MM.1S (cell line): ENCODE results near the gene TRIM28.

Experiments used
- DNase-seq: peaks from one replicate; pipeline ENCODE4 v3.0.0-alpha.2; 2015
- H2AFZ ChIP-seq: fragments of 300-600 bp; sonication (generic); 2 replicates; pipeline ENCODE4 v1.6.0; 2016; ENCODE audit warnings: antibody characterized with exemption, low read length
- H3F3A ChIP-seq: fragments of 300-600 bp; sonication (generic); 2 replicates; pipeline ENCODE4 v1.6.1; 2016; ENCODE audit warnings: mild to moderate bottlenecking, antibody characterized with exemption, low read length, moderate library complexity, mixed read lengths; ENCODE audit not compliant: insufficient read depth
- H3K27ac ChIP-seq: fragments of 300-600 bp; sonication (generic); 2 replicates; pipeline ENCODE4 v1.5.1; 2016; ENCODE audit warnings: mild to moderate bottlenecking, low read length
- H3K27me3 ChIP-seq: fragments of 300-600 bp; sonication (generic); replicated peaks from 2 replicates; pipeline ENCODE4 v1.6.0; 2016; ENCODE audit warnings: low read length; ENCODE audit not compliant: insufficient read depth
- H3K36me3 ChIP-seq: fragments of 300-600 bp; sonication (generic); replicated peaks from 2 replicates; pipeline ENCODE4 v1.6.1; 2016; ENCODE audit warnings: mild to moderate bottlenecking, low read length, mixed read lengths; ENCODE audit not compliant: insufficient read depth
- H3K4me1 ChIP-seq: fragments of 300-600 bp; sonication (generic); 2 replicates; pipeline ENCODE4 v1.6.1; 2016; ENCODE audit warnings: low read length, mixed read lengths
- H3K4me2 ChIP-seq: fragments of 300-600 bp; sonication (generic); 2 replicates; pipeline ENCODE4 v1.6.0; 2016; ENCODE audit warnings: low read depth, low read length
- H3K4me3 ChIP-seq: fragments of 300-600 bp; sonication (generic); 2 replicates; pipeline ENCODE4 v1.5.1; 2016; ENCODE audit warnings: low read length, mixed read lengths
- H3K79me2 ChIP-seq: fragments of 300-600 bp; sonication (generic); 2 replicates; pipeline ENCODE4 v1.6.1; 2016; ENCODE audit warnings: mixed run types, low read length, mixed read lengths
- H3K9ac ChIP-seq: fragments of 300-600 bp; sonication (generic); 2 replicates; pipeline ENCODE4 v1.6.1; 2016; ENCODE audit warnings: low read length, mixed read lengths
- H3K9me2 ChIP-seq: fragments of 300-600 bp; sonication (generic); replicated peaks from 2 replicates; pipeline ENCODE4 v1.6.1; 2016; ENCODE audit warnings: mild to moderate bottlenecking, low read length, mixed read lengths; ENCODE audit not compliant: insufficient read depth
- H3K9me3 ChIP-seq: fragments of 300-600 bp; sonication (generic); replicated peaks from 2 replicates; pipeline ENCODE4 v1.6.1; 2016; ENCODE audit warnings: mild to moderate bottlenecking, low read length, mixed read lengths; ENCODE audit not compliant: insufficient read depth
- H4K20me1 ChIP-seq: fragments of 300-600 bp; sonication (generic); 2 replicates; pipeline ENCODE4 v1.6.1; 2016; ENCODE audit warnings: mild to moderate bottlenecking, low read length, moderate library complexity, mixed read lengths; ENCODE audit not compliant: insufficient read depth
- CTCF ChIP-seq: fragments of 300-600 bp; sonication (generic); IDR thresholded peaks from 2 replicates; pipeline ENCODE4 v1.5.1; 2016; ENCODE audit warnings: antibody characterized with exemption, low read length, mixed read lengths
- EZH2 ChIP-seq: fragments of 300-600 bp; sonication (generic); optimal IDR thresholded peaks from 2 replicates; pipeline ENCODE3; 2017; ENCODE audit warnings: low read depth, mild to moderate bottlenecking, antibody characterized with exemption, low read length, mixed read lengths
- EZH2phosphoT487 ChIP-seq: fragments of 300-600 bp; sonication (generic); IDR thresholded peaks from 2 replicates; pipeline ENCODE4 v1.6.1; 2018; ENCODE audit warnings: antibody characterized with exemption, low read length

The TRIM28 gene

GRCh38 chr19:58578012-58578925 is 34.4 kb downstream of the TRIM28 start:
- no peak overlapping the region for H3K4me3 ChIP-seq
- no peak overlapping the region for H3K27ac ChIP-seq
- H3K4me1 ChIP-seq = peaks cover 9% of the 10 kb centered on the region
- no peak overlapping the region for H3K9ac ChIP-seq
- H3F3A ChIP-seq = peaks cover 19% of the 10 kb centered on the region
- H3K27me3 ChIP-seq = no peaks in the 10 kb centered on the region
- no peak for DNase-seq
- TF ChIP-seq EZH2phosphoT487 (no peak), CTCF (no peak), EZH2 (no peak)
- no peaks in the 10 kb centered on the region for H3K9me3 ChIP-seq
- no peaks in the 10 kb centered on the region for H3K36me3 ChIP-seq
- no peaks in the 10 kb centered on the region for H3K9me2 ChIP-seq
- H3K79me2 ChIP-seq = peaks cover 12% of the 10 kb centered on the region; the same call in 1 of the 2 replicates
- H4K20me1 ChIP-seq = no peaks in the 10 kb centered on the region
- no peak overlapping the region for H2AFZ ChIP-seq
- no peak overlapping the region for H3K4me2 ChIP-seq

GRCh38 chr19:58579473-58580142 is 35.7 kb downstream of the TRIM28 start:
- Histone ChIP-seq H3K9me3 (no peaks in the 10 kb centered on the region), H3K36me3 (no peaks in the 10 kb centered on the region), H3F3A (peaks cover 8% of the 10 kb centered on the region; the same call in 1 of the 2 replicates), H3K4me1 (peaks cover 1% of the 10 kb centered on the region), H2AFZ (no peak overlapping the region), H3K79me2 (peaks cover 12% of the 10 kb centered on the region; the same call in 1 of the 2 replicates), H3K27me3 (no peaks in the 10 kb centered on the region), H3K9ac (no peak overlapping the region), H3K4me3 (no peak overlapping the region), H3K9me2 (no peaks in the 10 kb centered on the region), H3K27ac (no peak overlapping the region), H4K20me1 (no peaks in the 10 kb centered on the region), H3K4me2 (no peak overlapping the region)
- no peak for DNase-seq
- TF ChIP-seq EZH2phosphoT487 (no peak), EZH2 (no peak), CTCF (no peak)

- Histone ChIP-seq H3K9ac (no peak overlapping the region), H3K4me3 (no peak overlapping the region), H3K27ac (no peak overlapping the region), H3F3A (no peaks in the 10 kb centered on the region), H3K36me3 (no peaks in the 10 kb centered on the region), H3K27me3 (no peaks in the 10 kb centered on the region), H3K9me2 (no peaks in the 10 kb centered on the region), H4K20me1 (no peaks in the 10 kb centered on the region), H3K4me1 (no peaks in the 10 kb centered on the region), H3K4me2 (no peak overlapping the region), H2AFZ (no peak overlapping the region), H3K9me3 (no peaks in the 10 kb centered on the region), H3K79me2 (peaks cover 12% of the 10 kb centered on the region; the same call in 1 of the 2 replicates)
- 0 out of 2 replicates have a peak, but pooled peaks have one; percentile 5 for TF ChIP-seq CTCF
- TF ChIP-seq EZH2phosphoT487 = no peak
- DNase-seq = no peak
Observed at GRCh38 chr19:58581227-58582141, 37.6 kb downstream of the TRIM28 start.
